Tibial artery (tissue), 4 donors: ENCODE results near the gene ATP13A5.

Experiments
- DNase-seq, 2 donors: peaks; one replicate each; pipeline ENCODE4 v3.0.0-alpha.2; 2019
- H3K27ac ChIP-seq, 2 donors: fragments of 200-600 bp; sonication (generic) in 1 of 2; 1 replicate in 1 of 2; 2 replicates in 1 of 2; pipeline ENCODE4 v1.5.1; 2018 to 2019; ENCODE audit warnings: mild to moderate bottlenecking in 1 of 2
- H3K27me3 ChIP-seq, 2 donors: fragments of 200-600 bp; sonication (generic) in 1 of 2; one replicate each; pipeline versions ENCODE4 v1.5.1 to v1.6.0; 2016 to 2019
- H3K36me3 ChIP-seq, 3 donors: fragments of 200-600 bp; sonication (generic) in 2 of 3; one replicate each; pipeline ENCODE4 v1.5.1; 2016 to 2019; ENCODE audit warnings: mild to moderate bottlenecking in 2 of 3
- H3K4me1 ChIP-seq, 4 donors: fragments of 200-600 bp; sonication (generic) in 2 of 4; 1 replicate in 3 of 4; 2 replicates in 1 of 4; pipeline ENCODE4 v1.5.1; 2016 to 2019
- H3K4me3 ChIP-seq, 2 donors: fragments of 200-600 bp; sonication (generic) in 1 of 2; 1 replicate in 1 of 2; 2 replicates in 1 of 2; pipeline ENCODE4 v1.5.1; 2018 to 2019; ENCODE audit warnings: mild to moderate bottlenecking in 2 of 2
- H3K9me3 ChIP-seq, 3 donors: fragments of 200-600 bp; sonication (generic) in 1 of 3; one replicate each; pipeline ENCODE4 v1.5.1; 2016 to 2019
- CTCF ChIP-seq, 2 experiments: fragments of 200-600 bp in 1 of 2; fragments of 450-650 bp in 1 of 2; IDR thresholded peaks; one replicate each; pipeline ENCODE4 v1.5.1; 2017 to 2019; ENCODE audit warnings: antibody characterized with exemption in 2 of 2, mild to moderate bottlenecking in 1 of 2, moderate library complexity in 1 of 2
- intact Hi-C: fragments of 100-400 bp; cut with DNase I; formaldehyde crosslinking; loops from one replicate; pipeline ENCODE4 v1.15.0; 2023; ENCODE audit warnings: low total_unique reads

Gene ATP13A5

GRCh38 chr3:193231201-193231600 is 147.4 kb downstream of the ATP13A5 start:
- no peak for DNase-seq
- Histone ChIP-seq H3K4me3 (no peak overlapping the region), H3K4me1 (no peaks in the 10 kb centered on the region), H3K27ac (no peak overlapping the region), H3K9me3 (no peaks in the 10 kb centered on the region), H3K36me3 (no peaks in the 10 kb centered on the region), H3K27me3 (no peaks in the 10 kb centered on the region)
- intact Hi-C loops, result no loop called here
- no peak for TF ChIP-seq CTCF (IDR thresholded peaks at IDR 0.05)

GRCh38 chr3:193230610-193231009 is 147.9 kb downstream of the ATP13A5 start:
- Histone ChIP-seq H3K4me1 (no peaks in the 10 kb centered on the region), H3K4me3 (no peak overlapping the region), H3K27me3 (no peaks in the 10 kb centered on the region), H3K36me3 (no peaks in the 10 kb centered on the region), H3K27ac (no peak overlapping the region), H3K9me3 (no peaks in the 10 kb centered on the region)
- intact Hi-C loops, result no loop called here
- TF ChIP-seq CTCF (IDR thresholded peaks at IDR 0.05), result no peak
- no peak for DNase-seq

DNA sequence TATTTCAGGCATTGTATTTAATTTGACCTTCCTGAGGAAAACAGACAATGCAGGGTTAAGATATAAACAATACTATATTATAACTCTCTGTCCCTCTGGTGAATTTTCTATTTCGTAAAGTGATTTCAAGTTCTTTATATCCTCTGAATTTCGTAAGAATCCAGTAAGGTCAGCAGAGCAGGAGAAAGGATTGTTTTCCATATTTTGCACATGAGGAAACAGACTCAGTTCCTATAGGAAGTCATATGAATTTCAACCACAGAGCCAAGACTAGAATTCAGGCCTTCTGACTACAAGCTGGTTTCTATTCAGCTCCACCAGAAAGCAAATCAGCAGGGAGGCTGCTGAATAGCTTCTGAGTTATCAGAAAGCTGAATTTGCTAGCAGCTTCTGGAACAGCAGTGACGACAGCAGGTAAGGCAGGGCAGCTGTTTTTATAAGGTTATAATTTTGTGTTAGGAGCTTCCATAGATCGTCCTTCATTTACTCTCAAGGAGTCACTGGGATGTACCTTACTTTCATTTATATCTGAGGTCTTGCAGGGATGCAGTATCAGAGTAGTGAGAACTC is 148.6 kb downstream of the ATP13A5 start:
- no peak for TF ChIP-seq CTCF (IDR thresholded peaks at IDR 0.05)
- no peak for DNase-seq
- H3K4me3 ChIP-seq, result no peak overlapping the region
- H3K4me1 ChIP-seq, result no peaks in the 10 kb centered on the region
- H3K27ac ChIP-seq, result no peak overlapping the region
- no peaks in the 10 kb centered on the region for H3K27me3 ChIP-seq
- no peaks in the 10 kb centered on the region for H3K9me3 ChIP-seq
- no peaks in the 10 kb centered on the region for H3K36me3 ChIP-seq
- intact Hi-C loops, result no loop called here

- TF ChIP-seq CTCF (IDR thresholded peaks at IDR 0.05), result no peak
- no peaks in the 10 kb centered on the region for H3K36me3 ChIP-seq
- no peaks in the 10 kb centered on the region for H3K4me1 ChIP-seq
- H3K4me3 ChIP-seq, result no peak overlapping the region
- no peaks in the 10 kb centered on the region for H3K9me3 ChIP-seq
- no peak for DNase-seq
- intact Hi-C loops, result no loop called here
- no peaks in the 10 kb centered on the region for H3K27me3 ChIP-seq
- no peak overlapping the region for H3K27ac ChIP-seq
Measured at GRCh38 chr3:193228206-193228605, 150.3 kb downstream of the ATP13A5 start.

GRCh38 chr3:193225302-193226125 is 153.0 kb downstream of the ATP13A5 start:
- H3K4me3 ChIP-seq, result no peak overlapping the region
- H3K36me3 ChIP-seq, result no peaks in the 10 kb centered on the region
- TF ChIP-seq CTCF (IDR thresholded peaks at IDR 0.05), result no peak
- DNase-seq, result no peak
- no peaks in the 10 kb centered on the region for H3K27me3 ChIP-seq
- H3K4me1 ChIP-seq, result no peaks in the 10 kb centered on the region
- no peaks in the 10 kb centered on the region for H3K9me3 ChIP-seq
- intact Hi-C loops, result no loop called here
- H3K27ac ChIP-seq, result no peak overlapping the region
